HepG2 (cell line): ENCODE data around the gene NFILZ.

Experiments used
- CBX2 ChIP-seq, 2 experiments: fragments of 200-600 bp in 1 of 2; sonication (generic); formaldehyde crosslinking in 1 of 2; IDR thresholded peaks; 2 replicates each; pipeline versions ENCODE4 v1.7.0 to v1.8.1; 2018 to 2022; ENCODE audit warnings: low read depth in 2 of 2, low read length in 1 of 2, mild to moderate bottlenecking in 1 of 2, missing genetic modification reagents in 1 of 2
- DNMT1 ChIP-seq: sonication (generic); formaldehyde crosslinking; IDR thresholded peaks from 2 replicates; pipeline ENCODE4 v1.5.1; 2020; ENCODE audit warnings: mild to moderate bottlenecking, missing genetic modification reagents
- ESRRA ChIP-seq: sonication (generic); formaldehyde crosslinking; IDR thresholded peaks from 2 replicates; pipeline ENCODE4 v1.5.1; 2020; ENCODE audit warnings: mild to moderate bottlenecking, low read depth, missing genetic modification reagents
- MYC ChIP-seq: sonication (generic); formaldehyde crosslinking; IDR thresholded peaks from 2 replicates; pipeline ENCODE4 v1.9.0; 2021; ENCODE audit warnings: missing genetic modification reagents, borderline replicate concordance
- TEAD2 ChIP-seq: sonication (generic); formaldehyde crosslinking; IDR thresholded peaks from 2 replicates; pipeline ENCODE4 v1.9.0; 2021; ENCODE audit warnings: missing genetic modification reagents
- TRIM24 ChIP-seq: sonication (generic); formaldehyde crosslinking; IDR thresholded peaks from 2 replicates; pipeline ENCODE4 v1.8.0; 2022; ENCODE audit warnings: mild to moderate bottlenecking, missing genetic modification reagents
- YY1 ChIP-seq: IDR thresholded peaks from 2 replicates; pipeline ENCODE4 v1.6.1; 2011; ENCODE audit warnings: low read length, low read depth, moderate library complexity, mild to moderate bottlenecking; ENCODE audit not compliant: insufficient read depth, insufficient replicate concordance
- ZNF10 ChIP-seq: sonication (generic); formaldehyde crosslinking; IDR thresholded peaks from 2 replicates; pipeline ENCODE4 v1.4.0; 2020; ENCODE audit warnings: mild to moderate bottlenecking, low read depth, missing genetic modification reagents, borderline replicate concordance
- TF ChIP-seq, protein P1 (sequence below): sonication (generic); formaldehyde crosslinking; conservative IDR thresholded peaks from 2 replicates; pipeline ENCODE4 v1.5.0; 2020; ENCODE audit warnings: missing genetic modification reagents
- TF ChIP-seq, protein P2 (sequence below): fragments of 450-650 bp; IDR thresholded peaks from 2 replicates; pipeline ENCODE4 v1.6.1; 2017; ENCODE audit warnings: mild to moderate bottlenecking

DNA sequence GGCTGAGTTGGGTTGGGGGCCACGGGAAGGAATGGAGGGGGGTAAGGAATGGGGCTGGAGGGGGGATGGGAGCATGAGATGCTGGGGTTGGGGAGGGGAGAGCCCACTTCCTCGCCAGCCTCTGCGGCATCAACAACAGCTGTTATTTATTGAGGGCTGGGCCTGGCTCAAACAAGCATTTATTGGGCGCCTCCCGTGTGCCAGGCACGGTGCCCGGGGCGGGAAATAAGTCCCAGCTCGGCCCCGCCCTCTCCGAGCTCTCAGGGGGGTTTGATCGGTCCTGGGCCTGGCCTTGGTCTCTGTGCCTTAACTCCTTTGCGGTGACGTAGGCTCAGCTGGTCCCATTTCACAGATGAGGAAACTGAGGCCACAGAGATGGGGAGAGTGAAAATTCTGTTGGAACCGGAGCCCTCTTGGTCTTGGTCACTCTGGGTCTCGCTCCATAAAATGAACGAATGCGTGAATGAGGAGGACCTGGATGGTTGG lies 19.0 kb upstream of the NFILZ start:
- TF ChIP-seq ZNF10 (CRISPR knock-in tag), result no peak
- no peak for TF ChIP-seq TRIM24 (CRISPR knock-in tag)
- TF ChIP-seq, protein P1, sequence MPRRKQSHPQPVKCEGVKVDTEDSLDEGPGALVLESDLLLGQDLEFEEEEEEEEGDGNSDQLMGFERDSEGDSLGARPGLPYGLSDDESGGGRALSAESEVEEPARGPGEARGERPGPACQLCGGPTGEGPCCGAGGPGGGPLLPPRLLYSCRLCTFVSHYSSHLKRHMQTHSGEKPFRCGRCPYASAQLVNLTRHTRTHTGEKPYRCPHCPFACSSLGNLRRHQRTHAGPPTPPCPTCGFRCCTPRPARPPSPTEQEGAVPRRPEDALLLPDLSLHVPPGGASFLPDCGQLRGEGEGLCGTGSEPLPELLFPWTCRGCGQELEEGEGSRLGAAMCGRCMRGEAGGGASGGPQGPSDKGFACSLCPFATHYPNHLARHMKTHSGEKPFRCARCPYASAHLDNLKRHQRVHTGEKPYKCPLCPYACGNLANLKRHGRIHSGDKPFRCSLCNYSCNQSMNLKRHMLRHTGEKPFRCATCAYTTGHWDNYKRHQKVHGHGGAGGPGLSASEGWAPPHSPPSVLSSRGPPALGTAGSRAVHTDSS, result no peak
- no peak for TF ChIP-seq DNMT1 (CRISPR knock-in tag)
- no peak for TF ChIP-seq CBX2 (IDR thresholded peaks at IDR 0.05; ENCODE audit: low read depth, low read length)
- TF ChIP-seq CBX2 (CRISPR knock-in tag; IDR thresholded peaks at IDR 0.05; ENCODE audit: low read depth), result no peak
- TF ChIP-seq, protein P2, sequence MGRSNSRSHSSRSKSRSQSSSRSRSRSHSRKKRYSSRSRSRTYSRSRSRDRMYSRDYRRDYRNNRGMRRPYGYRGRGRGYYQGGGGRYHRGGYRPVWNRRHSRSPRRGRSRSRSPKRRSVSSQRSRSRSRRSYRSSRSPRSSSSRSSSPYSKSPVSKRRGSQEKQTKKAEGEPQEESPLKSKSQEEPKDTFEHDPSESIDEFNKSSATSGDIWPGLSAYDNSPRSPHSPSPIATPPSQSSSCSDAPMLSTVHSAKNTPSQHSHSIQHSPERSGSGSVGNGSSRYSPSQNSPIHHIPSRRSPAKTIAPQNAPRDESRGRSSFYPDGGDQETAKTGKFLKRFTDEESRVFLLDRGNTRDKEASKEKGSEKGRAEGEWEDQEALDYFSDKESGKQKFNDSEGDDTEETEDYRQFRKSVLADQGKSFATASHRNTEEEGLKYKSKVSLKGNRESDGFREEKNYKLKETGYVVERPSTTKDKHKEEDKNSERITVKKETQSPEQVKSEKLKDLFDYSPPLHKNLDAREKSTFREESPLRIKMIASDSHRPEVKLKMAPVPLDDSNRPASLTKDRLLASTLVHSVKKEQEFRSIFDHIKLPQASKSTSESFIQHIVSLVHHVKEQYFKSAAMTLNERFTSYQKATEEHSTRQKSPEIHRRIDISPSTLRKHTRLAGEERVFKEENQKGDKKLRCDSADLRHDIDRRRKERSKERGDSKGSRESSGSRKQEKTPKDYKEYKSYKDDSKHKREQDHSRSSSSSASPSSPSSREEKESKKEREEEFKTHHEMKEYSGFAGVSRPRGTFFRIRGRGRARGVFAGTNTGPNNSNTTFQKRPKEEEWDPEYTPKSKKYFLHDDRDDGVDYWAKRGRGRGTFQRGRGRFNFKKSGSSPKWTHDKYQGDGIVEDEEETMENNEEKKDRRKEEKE, result no peak
- no peak for TF ChIP-seq YY1
- no peak for TF ChIP-seq TEAD2 (CRISPR knock-in tag)
- TF ChIP-seq MYC (CRISPR knock-in tag), result no peak
- TF ChIP-seq ESRRA (CRISPR knock-in tag), result no peak
